ENCODE data around the gene NEURL3.

GRCh38 chr2:96538487-96539214, 33.5 kb upstream of the NEURL3 start:
- TF ChIP-seq TAF1 (IDR thresholded peaks at IDR 0.05; ENCODE audit: low read depth, low read length), result no peak
- TF ChIP-seq POLR2A (IDR thresholded peaks at IDR 0.05; ENCODE audit: low read depth, low read length), result 0 out of 2 replicates have a peak, but pooled peaks have one; percentile 5

Measured in GM12891 (cell line).